GM12891 (cell line): ENCODE data around the gene FOSL2.

Experiments
- PAX5 ChIP-seq: IDR thresholded peaks from 2 replicates; pipeline ENCODE4 v1.6.1; 2011; ENCODE audit warnings: low read length, moderate library complexity, mild to moderate bottlenecking; ENCODE audit not compliant: insufficient read depth, severe bottlenecking
- POLR2A ChIP-seq: IDR thresholded peaks from 2 replicates; pipeline ENCODE4 v1.6.1; 2011; ENCODE audit warnings: low read depth, low read length, control low read depth
- POLR2AphosphoS5 ChIP-seq: IDR thresholded peaks from 2 replicates; pipeline ENCODE4 v1.6.1; 2011; ENCODE audit warnings: low read depth, low read length, control low read depth
- SPI1 ChIP-seq: IDR thresholded peaks from 2 replicates; pipeline ENCODE4 v1.6.1; 2011; ENCODE audit warnings: low read depth, low read length, control low read depth
- TAF1 ChIP-seq: IDR thresholded peaks from 2 replicates; pipeline ENCODE4 v1.6.1; 2011; ENCODE audit warnings: low read depth, low read length, control low read depth

GRCh38 chr2:28463211-28463816 lies 70.7 kb downstream of the FOSL2 start:
- TF ChIP-seq POLR2AphosphoS5 (no peak), POLR2A (no peak), SPI1 (no peak), TAF1 (no peak), PAX5 (no peak)
